RWPE2 (cell line): ENCODE results near the gene PTPN23.

Experiments used
- ATAC-seq: fragments of 200-7000 bp; cut with Tn5 transposase; 3 replicates; pipeline ENCODE4 v1.9.1; 2021; ENCODE audit warnings: low read depth
- DNase-seq: peaks from one replicate; pipeline ENCODE4 v3.0.0-alpha.2; 2020; ENCODE audit warnings: low spot score
- H3K27ac ChIP-seq: fragments of 450-650 bp; 2 replicates; pipeline ENCODE4 v1.5.1; 2017; ENCODE audit warnings: mild to moderate bottlenecking; ENCODE audit not compliant: poor library complexity, severe bottlenecking
- H3K27me3 ChIP-seq: fragments of 250-450 bp; sonication (Bioruptor Pico); 2 replicates; pipeline ENCODE4 v1.5.1; 2021; ENCODE audit warnings: mild to moderate bottlenecking, moderate library complexity; ENCODE audit not compliant: insufficient read depth, poor library complexity, severe bottlenecking
- H3K36me3 ChIP-seq: fragments of 250-450 bp; sonication (Bioruptor Pico); 2 replicates; pipeline ENCODE4 v1.5.1; 2020; ENCODE audit warnings: low read depth, mild to moderate bottlenecking, moderate library complexity
- H3K4me1 ChIP-seq: fragments of 250-450 bp; sonication (Bioruptor Pico); 2 replicates; pipeline ENCODE4 v1.5.1; 2021; ENCODE audit warnings: mild to moderate bottlenecking, moderate library complexity; ENCODE audit not compliant: insufficient read depth, poor library complexity, severe bottlenecking
- H3K4me3 ChIP-seq: fragments of 250-450 bp; sonication (Bioruptor Pico); 2 replicates; pipeline ENCODE4 v1.5.1; 2021; ENCODE audit warnings: mild to moderate bottlenecking, moderate library complexity; ENCODE audit not compliant: severe bottlenecking
- H3K9me3 ChIP-seq: fragments of 250-450 bp; sonication (Bioruptor Pico); 2 replicates; pipeline ENCODE4 v1.5.1; 2021; ENCODE audit warnings: mild to moderate bottlenecking, moderate library complexity; ENCODE audit not compliant: severe bottlenecking
- TF ChIP-seq, protein P1 (sequence below): fragments of 450-650 bp; IDR thresholded peaks from one replicate; pipeline ENCODE4 v1.5.1; 2017; ENCODE audit warnings: mild to moderate bottlenecking, moderate library complexity; ENCODE audit not compliant: poor library complexity, severe bottlenecking

Gene PTPN23

DNA sequence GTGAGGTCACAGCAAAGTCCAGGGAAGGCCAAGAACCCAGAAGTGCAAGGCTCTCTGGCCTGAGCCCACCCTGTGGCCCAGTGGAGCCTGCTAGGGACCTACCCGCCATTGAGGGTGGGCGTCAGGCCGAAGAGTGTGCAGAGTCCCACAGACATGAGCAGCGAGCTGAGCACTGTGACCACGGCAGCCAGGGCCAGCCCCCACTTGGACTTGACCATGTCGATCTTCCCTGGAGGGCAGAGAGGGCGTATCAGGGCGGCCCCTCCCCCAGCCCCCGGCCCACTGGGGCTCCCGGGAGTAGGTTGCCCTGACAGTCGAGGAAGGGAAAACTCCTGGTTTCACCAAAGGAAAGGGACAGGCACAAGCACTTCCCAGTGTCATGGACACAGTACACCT lies 44.6 kb downstream of the PTPN23 start:
- Histone ChIP-seq H3K27me3 (no peaks in the 10 kb centered on the region), H3K4me3 (no peak overlapping the region), H3K27ac (no peak overlapping the region), H3K4me1 (no peaks in the 10 kb centered on the region), H3K9me3 (no peaks in the 10 kb centered on the region), H3K36me3 (peaks cover 15% of the 10 kb centered on the region)
- DNase-seq (no peak), ATAC-seq (no peak)
- TF ChIP-seq, protein P1, sequence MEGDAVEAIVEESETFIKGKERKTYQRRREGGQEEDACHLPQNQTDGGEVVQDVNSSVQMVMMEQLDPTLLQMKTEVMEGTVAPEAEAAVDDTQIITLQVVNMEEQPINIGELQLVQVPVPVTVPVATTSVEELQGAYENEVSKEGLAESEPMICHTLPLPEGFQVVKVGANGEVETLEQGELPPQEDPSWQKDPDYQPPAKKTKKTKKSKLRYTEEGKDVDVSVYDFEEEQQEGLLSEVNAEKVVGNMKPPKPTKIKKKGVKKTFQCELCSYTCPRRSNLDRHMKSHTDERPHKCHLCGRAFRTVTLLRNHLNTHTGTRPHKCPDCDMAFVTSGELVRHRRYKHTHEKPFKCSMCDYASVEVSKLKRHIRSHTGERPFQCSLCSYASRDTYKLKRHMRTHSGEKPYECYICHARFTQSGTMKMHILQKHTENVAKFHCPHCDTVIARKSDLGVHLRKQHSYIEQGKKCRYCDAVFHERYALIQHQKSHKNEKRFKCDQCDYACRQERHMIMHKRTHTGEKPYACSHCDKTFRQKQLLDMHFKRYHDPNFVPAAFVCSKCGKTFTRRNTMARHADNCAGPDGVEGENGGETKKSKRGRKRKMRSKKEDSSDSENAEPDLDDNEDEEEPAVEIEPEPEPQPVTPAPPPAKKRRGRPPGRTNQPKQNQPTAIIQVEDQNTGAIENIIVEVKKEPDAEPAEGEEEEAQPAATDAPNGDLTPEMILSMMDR: no peak

DNA sequence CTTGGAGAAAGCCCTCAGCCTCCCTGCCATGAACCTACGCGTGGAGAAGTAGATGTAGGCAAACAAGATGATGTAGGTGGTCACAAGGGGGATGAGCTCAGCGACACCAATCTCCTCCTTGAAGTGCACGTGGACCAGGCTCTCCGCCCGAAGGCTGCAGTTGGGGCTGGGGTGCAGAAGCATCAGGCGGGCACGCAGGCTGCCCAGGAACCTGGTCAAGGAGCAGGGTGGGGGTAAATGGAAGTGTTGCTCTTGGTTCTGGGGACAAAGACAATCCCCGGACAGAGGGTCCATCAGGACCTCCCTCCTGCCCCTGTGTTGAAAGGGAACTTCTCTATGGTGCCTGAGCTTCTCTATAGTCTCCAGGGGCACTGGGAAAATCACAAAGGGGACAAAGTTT lies 45.1 kb downstream of the PTPN23 start:
- no peaks in the 10 kb centered on the region for H3K27me3 ChIP-seq
- no peak overlapping the region for H3K27ac ChIP-seq
- H3K4me1 ChIP-seq: no peaks in the 10 kb centered on the region
- no peak for ATAC-seq
- no peak for DNase-seq
- TF ChIP-seq, protein P1: no peak
- H3K9me3 ChIP-seq: no peaks in the 10 kb centered on the region
- H3K36me3 ChIP-seq: peaks cover 11% of the 10 kb centered on the region; the same call in 1 of the 2 replicates
- H3K4me3 ChIP-seq: no peak overlapping the region

DNA sequence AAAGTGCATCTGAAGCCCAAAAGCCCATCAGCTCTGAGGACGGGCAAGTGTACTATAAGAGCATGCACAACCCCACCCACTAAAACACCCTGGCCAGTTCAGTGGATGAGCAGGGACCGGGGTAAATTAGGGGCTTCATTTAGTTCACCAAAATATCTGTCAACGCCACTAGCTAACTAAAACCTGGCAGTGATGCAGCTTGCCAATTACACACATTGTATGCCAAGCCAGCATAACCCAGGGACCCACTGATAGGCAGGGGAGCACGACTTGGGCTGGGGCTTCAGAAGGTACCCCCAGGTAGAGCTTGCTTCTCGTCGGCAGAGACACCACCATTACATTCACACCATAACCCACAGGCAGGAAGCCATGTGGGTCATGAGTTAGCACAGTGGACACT lies 47.0 kb downstream of the PTPN23 start:
- TF ChIP-seq, protein P1: no peak
- DNase-seq: no peak
- no peak for ATAC-seq
- H3K36me3 ChIP-seq: peaks cover 11% of the 10 kb centered on the region
- no peak overlapping the region for H3K27ac ChIP-seq
- H3K27me3 ChIP-seq: no peaks in the 10 kb centered on the region
- no peaks in the 10 kb centered on the region for H3K4me1 ChIP-seq
- H3K9me3 ChIP-seq: no peaks in the 10 kb centered on the region
- no peak overlapping the region for H3K4me3 ChIP-seq

DNA sequence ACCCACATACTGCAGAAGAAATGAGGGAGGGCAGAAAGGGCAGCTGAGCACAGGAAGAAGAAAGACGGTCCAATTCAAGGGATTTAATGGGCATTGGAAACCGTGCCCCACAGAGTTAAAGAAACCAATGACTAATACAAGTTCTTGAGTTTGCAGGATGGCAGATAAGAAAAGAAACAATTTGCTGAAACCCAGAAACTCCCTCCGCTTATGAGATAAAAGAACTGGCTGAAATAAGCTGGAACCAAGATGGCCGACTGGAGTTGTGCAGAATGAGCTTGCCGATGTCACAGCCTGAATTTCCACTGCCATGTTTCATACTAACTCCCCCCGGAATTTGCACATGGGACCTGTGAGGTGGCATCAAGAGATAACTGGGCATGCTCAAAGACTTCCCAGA lies 47.8 kb downstream of the PTPN23 start:
- TF ChIP-seq, protein P1: no peak
- no peak for DNase-seq
- no peak overlapping the region for H3K4me3 ChIP-seq
- H3K4me1 ChIP-seq: no peaks in the 10 kb centered on the region
- H3K27ac ChIP-seq: no peak overlapping the region
- peaks cover 15% of the 10 kb centered on the region for H3K36me3 ChIP-seq
- no peaks in the 10 kb centered on the region for H3K27me3 ChIP-seq
- no peaks in the 10 kb centered on the region for H3K9me3 ChIP-seq
- no peak for ATAC-seq

DNA sequence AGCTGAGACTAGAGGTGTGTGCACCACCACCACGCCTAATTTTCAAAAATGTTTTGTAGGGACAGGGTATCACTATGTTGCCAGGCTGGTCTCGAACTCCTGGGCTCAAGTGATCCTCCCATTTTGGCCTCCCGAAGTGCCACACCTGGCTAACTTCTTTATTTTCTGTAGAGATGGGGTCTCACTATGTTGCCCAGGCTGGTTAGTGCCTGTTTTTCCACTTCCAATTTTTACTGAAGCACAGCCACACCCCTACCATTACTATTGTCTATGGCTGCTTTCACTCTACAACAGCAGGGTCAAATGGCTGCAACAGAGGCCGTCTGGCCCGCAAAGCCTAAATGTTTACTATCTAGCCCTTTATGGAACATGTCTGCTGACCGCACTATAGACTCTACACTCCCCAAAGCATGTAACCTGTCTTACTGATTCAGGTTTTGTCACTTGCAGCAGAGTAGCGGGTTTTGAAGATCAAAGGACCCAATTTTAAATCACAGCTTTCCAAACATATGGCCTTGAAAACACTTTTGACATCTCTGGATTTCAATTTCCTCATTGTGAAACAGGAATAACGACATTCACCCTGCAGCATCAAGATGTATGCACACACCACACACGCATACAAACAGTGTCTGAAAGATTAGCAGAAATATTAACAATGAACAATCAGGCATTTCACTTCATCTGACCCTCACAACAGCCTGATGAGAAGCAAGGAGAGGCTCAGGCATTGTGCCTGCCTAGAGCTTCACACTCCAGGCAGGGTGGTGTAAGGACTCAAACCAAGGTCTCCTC lies 48.9 kb downstream of the PTPN23 start:
- Histone ChIP-seq H3K4me3 (no peak overlapping the region), H3K4me1 (no peaks in the 10 kb centered on the region), H3K36me3 (peaks cover 24% of the 10 kb centered on the region), H3K9me3 (no peaks in the 10 kb centered on the region), H3K27ac (no peak overlapping the region), H3K27me3 (no peaks in the 10 kb centered on the region)
- DNase-seq (no peak), ATAC-seq (no peak)
- TF ChIP-seq, protein P1: no peak
